ENCODE data around the gene ACBD5. TPM values are rescaled to one million over a fixed set of nuclear protein-coding genes. Genes with fewer than 3 reads are reported as not detected.
A peak's percentile ranks its signal among the peaks of the same experiment; 100 is the strongest.

Gene ACBD5
- total and polyA plus RNA-seq, 4 donors, result 12.6 to 39.7 (median 17.1) TPM

- peaks cover 8 to 48% (median 43%) of the 10 kb centered on the region in 4 donors for H3K36me3 ChIP-seq (ENCODE audit: control insufficient read depth in 4 of 4, insufficient read depth in 3 of 4, low read depth in 1 of 4, low read length in 3 of 4)
Measured at GRCh38 chr10:27145937-27146336, 94.7 kb downstream of the ACBD5 start.

More at GRCh38 chr10:27145937-27146336, 94.7 kb downstream of the ACBD5 start:
- Histone ChIP-seq H3K9ac (ENCODE audit: low read depth in 1 of 2, low read length in 2 of 2) (no peak overlapping the region), H3K4me1 (ENCODE audit: control insufficient read depth in 4 of 4, insufficient read depth in 4 of 4, low read length in 3 of 4) (no peaks in the 10 kb centered on the region), H3K9me3 (ENCODE audit: control insufficient read depth in 4 of 4, low read length in 3 of 4) (no peaks in the 10 kb centered on the region), H3K4me3 (ENCODE audit: low read depth in 1 of 3, low read length in 3 of 3) (no peak overlapping the region), H3K27me3 (ENCODE audit: control insufficient read depth in 4 of 4, insufficient read depth in 4 of 4, low read length in 3 of 4) (no peaks in the 10 kb centered on the region), H3K27ac (ENCODE audit: low read depth in 1 of 2, low read length in 2 of 2) (no peak overlapping the region)
- no peak for TF ChIP-seq HNF4G (IDR thresholded peaks at IDR 0.05)
- TF ChIP-seq EGR1 (IDR thresholded peaks at IDR 0.05; ENCODE audit: low read depth in 2 of 2), result no peak
- no peak for TF ChIP-seq YY1 (IDR thresholded peaks at IDR 0.05)
- TF ChIP-seq CTCF (IDR thresholded peaks at IDR 0.05; ENCODE audit: low read depth, low read length, missing input control), result no peak
- DNase-seq (ENCODE audit: low spot score), result no peak

Small RNA genes lying within 50 kb of the gene (small RNA-seq; reads per million reads assigned to genes)
- gene RNU2-24P (0.33 reads per million, percentile 34 among the genes with 10 or more reads in this experiment), gene RNU7-12P (not detected)

Other genes with a start within 250 kb of the ACBD5 start
- gene ANKRD26, start 140.3 kb downstream of the ACBD5 start, total RNA-seq, result 1 to 10 TPM; 3.1 to 5.9 TPM
- 1 to 10 TPM in 1 of 2 donors, under 1 TPM in 1; 0.81 to 5.4 TPM for gene ANKRD26, start 140.3 kb downstream of the ACBD5 start, polyA plus RNA-seq
- gene YME1L1, start 86.4 kb downstream of the ACBD5 start, total RNA-seq, result 10 to 100 TPM; 51.9 to 55.0 TPM
- 10 to 100 TPM; 26.8 to 38.0 TPM for gene YME1L1, start 86.4 kb downstream of the ACBD5 start, polyA plus RNA-seq
- 1 to 10 TPM; 4.9 to 9.4 TPM for gene MASTL, start 85.4 kb downstream of the ACBD5 start, total RNA-seq
- 1 to 10 TPM; 1.4 to 1.5 TPM for gene MASTL, start 85.4 kb downstream of the ACBD5 start, polyA plus RNA-seq

Data from liver (tissue), 10 donors.